NCI-H526 treated with DMSO at 0.1 percent for 48 hours (cell line): ENCODE results near the gene STX12.
"Not testable (repeated sequence)": the region's sequence is repeated elsewhere in the genome, so short reads cannot be mapped to it uniquely, and the experiment has no call there.

Experiments used
- DNase-seq: peaks from one replicate; lab custom pipeline; 2025; lab: John Stamatoyannopoulos, UW

The STX12 gene

GRCh38 chr1:27775336-27775735, 2.3 kb downstream of the STX12 start:
- not testable (repeated sequence) for DNase-seq

GRCh38 chr1:27776276-27776675, 3.3 kb downstream of the STX12 start:
- not testable (repeated sequence) for DNase-seq

GRCh38 chr1:27778056-27778455, 5.0 kb downstream of the STX12 start:
- no peak for DNase-seq

- no peak for DNase-seq
Measured at GRCh38 chr1:27779122-27779521, 6.1 kb downstream of the STX12 start.

- no peak for DNase-seq
Measured at GRCh38 chr1:27782950-27783349, 9.9 kb downstream of the STX12 start.

- DNase-seq, result no peak
Measured at GRCh38 chr1:27784700-27785099, 11.7 kb downstream of the STX12 start.

GRCh38 chr1:27785781-27786455, 12.9 kb downstream of the STX12 start:
- no peak for DNase-seq

GRCh38 chr1:27787895-27788294, 14.9 kb downstream of the STX12 start:
- no peak for DNase-seq

- no peak for DNase-seq
Measured at GRCh38 chr1:27789540-27790041, 16.6 kb downstream of the STX12 start.

- not testable (repeated sequence) for DNase-seq
Measured at GRCh38 chr1:27790270-27790669, 17.3 kb downstream of the STX12 start.

GRCh38 chr1:27795601-27796000, 22.6 kb downstream of the STX12 start:
- no peak for DNase-seq

- no peak for DNase-seq
Measured at GRCh38 chr1:27804791-27805190, 31.8 kb downstream of the STX12 start.

GRCh38 chr1:27806758-27807157, 33.7 kb downstream of the STX12 start:
- no peak for DNase-seq

- no peak for DNase-seq
Measured at GRCh38 chr1:27807385-27807784, 34.4 kb downstream of the STX12 start.

GRCh38 chr1:27808131-27808530, 35.1 kb downstream of the STX12 start:
- not testable (repeated sequence) for DNase-seq

- DNase-seq, result no peak
Measured at GRCh38 chr1:27809883-27810282, 36.9 kb downstream of the STX12 start.

- DNase-seq, result no peak
Measured at GRCh38 chr1:27811741-27812500, 38.9 kb downstream of the STX12 start.

GRCh38 chr1:27816921-27817630, 44.1 kb downstream of the STX12 start:
- DNase-seq, result no peak

- no peak for DNase-seq
Measured at GRCh38 chr1:27821761-27822315, 48.8 kb downstream of the STX12 start.

- no peak for DNase-seq
Measured at GRCh38 chr1:27823784-27824183, 50.8 kb downstream of the STX12 start.

GRCh38 chr1:27824411-27824810, 51.4 kb downstream of the STX12 start:
- no peak for DNase-seq

- not testable (repeated sequence) for DNase-seq
Measured at GRCh38 chr1:27829339-27829960, 56.4 kb downstream of the STX12 start.
